ENCODE measurements around the gene LMOD1.
"Not testable (repeated sequence)": the region's sequence is repeated elsewhere in the genome, so short reads cannot be mapped to it uniquely, and the experiment has no call there.

LMOD1 gene

GRCh38 chr1:201914456-201915235 is 31.7 kb downstream of the LMOD1 start:
- no peak for DNase-seq (ENCODE audit: low read depth)

DNA sequence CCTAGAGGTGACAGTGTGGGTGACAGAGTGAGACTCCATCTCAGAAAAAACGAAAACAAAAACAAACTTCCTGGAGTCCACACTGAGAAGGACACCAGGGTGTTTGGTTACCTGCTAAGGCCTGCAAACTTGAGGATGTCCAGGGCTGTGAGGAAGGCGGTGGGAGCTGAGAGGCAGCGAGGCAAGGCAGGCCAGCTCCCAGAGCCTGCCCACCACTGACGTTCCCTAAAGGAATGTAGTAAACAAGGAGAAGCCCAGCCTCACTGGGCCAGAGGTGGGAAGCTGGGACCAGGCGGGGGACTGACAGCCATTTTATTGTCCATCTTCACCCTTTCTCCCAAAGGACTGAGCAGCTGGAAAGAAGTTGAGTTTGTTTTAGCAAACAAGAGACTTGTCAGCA is 33.5 kb downstream of the LMOD1 start:
- no peak for DNase-seq (ENCODE audit: low read depth)

DNA sequence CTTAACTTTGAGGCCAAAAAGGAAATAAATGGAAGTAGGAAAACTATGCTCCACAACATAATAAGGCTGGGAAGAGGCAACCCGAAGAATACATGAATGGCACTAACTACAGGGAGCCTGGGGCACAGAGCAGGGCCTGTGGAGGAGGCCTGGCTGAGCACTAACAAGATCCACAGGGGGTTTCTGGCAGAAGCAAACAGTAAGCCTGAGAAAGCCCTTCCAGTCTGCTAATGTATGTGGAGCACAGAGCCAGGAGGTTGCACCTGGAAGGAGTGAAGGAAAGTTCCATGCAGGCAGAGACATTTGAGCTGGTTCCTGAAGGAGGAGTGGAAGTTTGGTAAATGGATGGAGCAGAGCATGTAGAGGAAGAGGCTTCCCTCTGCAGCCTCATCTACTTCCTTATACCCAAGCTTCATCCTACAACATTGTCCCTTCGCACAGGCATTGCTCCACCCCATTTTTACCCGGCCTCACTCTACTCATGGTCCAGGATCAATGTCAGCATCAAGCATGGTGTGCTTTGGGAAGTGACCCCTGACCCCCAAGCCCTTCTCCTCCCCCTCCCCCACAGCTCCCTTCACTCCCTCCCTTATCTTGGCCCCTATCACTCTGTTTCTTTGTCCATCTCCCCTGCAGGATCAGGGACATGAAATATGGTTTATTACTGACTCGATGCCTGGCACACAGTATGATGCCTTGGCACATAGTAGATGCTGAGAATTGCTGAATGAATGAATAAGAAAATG is 34.3 kb downstream of the LMOD1 start:
- no peak for DNase-seq (ENCODE audit: low read depth)

GRCh38 chr1:201907621-201908020 is 38.7 kb downstream of the LMOD1 start:
- no peak for DNase-seq (ENCODE audit: low read depth)

DNA sequence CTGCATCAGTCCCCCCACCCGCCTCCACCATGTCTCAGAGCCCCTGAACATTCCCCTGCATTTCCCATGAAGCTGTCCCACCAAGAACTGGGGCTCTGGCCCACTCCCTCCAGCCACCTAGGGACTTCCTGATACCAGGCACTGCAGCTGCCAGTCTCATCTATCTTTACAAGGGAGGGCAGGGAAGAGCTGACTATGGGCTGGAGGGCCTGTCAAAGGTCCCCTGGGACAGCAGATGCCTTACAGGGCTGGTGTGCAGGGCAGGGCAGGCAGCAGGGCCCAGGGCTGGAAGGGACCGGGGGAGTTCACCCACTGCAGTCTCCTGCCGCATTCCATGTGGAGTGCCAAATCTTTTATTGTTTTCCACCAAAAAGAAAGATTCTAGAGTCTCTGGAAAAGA is 40.0 kb downstream of the LMOD1 start:
- no peak for DNase-seq (ENCODE audit: low read depth)

DNA sequence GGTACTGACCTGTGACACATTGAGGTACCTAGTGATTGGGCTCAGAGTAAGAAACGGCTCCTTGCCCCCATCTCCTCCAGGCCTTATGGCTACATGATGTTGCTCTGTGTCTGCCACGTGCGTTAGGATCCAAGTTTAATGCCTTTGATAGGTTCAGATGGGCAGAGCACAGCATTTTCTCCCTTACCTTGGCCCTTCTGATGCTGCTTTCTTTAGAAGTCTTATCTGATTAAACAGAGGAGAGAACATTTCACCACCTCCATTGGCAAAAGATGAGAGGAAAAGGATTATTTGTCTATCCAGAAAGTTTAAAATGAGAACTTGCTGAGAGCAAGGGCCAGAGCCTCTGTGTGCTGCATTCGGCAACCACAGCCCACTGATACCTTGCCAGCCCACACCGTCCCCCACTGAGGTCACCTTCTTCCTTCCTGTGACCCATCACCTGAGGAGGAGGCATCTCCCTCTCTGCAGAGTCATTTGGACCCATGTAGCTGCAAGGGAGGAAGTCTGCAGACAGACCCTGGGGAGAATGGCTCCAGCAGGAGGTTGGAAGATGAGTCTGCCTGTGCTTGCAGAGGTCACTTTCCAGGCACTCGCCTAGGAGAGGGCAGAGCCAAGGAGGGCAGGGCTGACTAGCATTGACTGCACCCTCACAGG is 41.0 kb downstream of the LMOD1 start:
- no peak for DNase-seq (ENCODE audit: low read depth)

GRCh38 chr1:201904579-201904978 is 41.8 kb downstream of the LMOD1 start:
- no peak for DNase-seq (ENCODE audit: low read depth)

GRCh38 chr1:201903135-201903534 is 43.2 kb downstream of the LMOD1 start:
- no peak for DNase-seq (ENCODE audit: low read depth)

- no peak for DNase-seq (ENCODE audit: low read depth)
Measured at GRCh38 chr1:201902198-201902597, 44.1 kb downstream of the LMOD1 start.

DNA sequence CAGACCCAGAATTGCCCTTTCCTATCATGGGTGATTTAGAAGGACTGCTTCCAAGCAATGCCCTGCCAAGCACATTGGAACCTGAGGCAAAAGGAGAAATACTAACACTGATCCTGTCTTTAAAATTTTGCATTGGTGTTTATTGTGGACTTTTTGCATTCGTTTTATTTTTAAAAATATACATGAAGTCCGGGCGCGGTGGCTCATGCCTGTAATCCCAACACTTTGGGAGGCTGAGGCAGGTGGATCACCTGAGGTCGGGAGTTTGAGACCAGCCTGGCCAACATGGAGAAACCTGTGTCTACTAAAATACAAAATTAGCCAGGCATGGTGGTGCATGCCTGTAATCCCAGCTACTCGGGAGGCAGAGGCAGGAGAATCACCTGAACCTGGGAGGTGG is 45.3 kb downstream of the LMOD1 start:
- DNase-seq (ENCODE audit: low read depth): not testable (repeated sequence)

DNA sequence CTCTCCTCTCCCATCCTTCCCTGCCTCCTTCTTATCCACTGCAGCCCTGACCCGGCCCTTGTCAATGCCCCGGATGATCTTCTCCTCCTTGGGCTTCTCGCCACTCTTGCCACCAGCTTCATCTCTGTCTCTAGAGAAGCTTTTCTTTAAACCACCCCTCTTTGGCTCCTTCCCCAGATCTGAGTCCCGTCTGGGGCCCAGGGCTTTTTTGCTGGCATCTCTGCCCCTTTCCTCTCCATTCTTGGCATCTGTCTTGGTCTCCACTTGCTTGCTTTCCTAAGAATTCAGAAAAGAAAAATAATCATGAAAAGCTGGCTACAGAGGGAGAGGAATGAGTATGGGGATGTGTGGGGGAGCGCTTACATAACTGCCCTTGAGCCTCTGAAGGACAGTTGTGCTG is 45.9 kb downstream of the LMOD1 start:
- DNase-seq (ENCODE audit: low read depth): no peak

GRCh38 chr1:201899683-201900429 is 46.5 kb downstream of the LMOD1 start:
- DNase-seq (ENCODE audit: low read depth): no peak

- no peak for DNase-seq (ENCODE audit: low read depth)
Measured at GRCh38 chr1:201898992-201899391, 47.4 kb downstream of the LMOD1 start.

- DNase-seq (ENCODE audit: low read depth): no peak
Measured at GRCh38 chr1:201898240-201898894, 48.0 kb downstream of the LMOD1 start.

GRCh38 chr1:201896951-201897391 is 49.4 kb downstream of the LMOD1 start:
- no peak for DNase-seq (ENCODE audit: low read depth)

- DNase-seq (ENCODE audit: low read depth): peak; percentile 78
Measured at GRCh38 chr1:201895913-201896807, 50.2 kb downstream of the LMOD1 start.

DNA sequence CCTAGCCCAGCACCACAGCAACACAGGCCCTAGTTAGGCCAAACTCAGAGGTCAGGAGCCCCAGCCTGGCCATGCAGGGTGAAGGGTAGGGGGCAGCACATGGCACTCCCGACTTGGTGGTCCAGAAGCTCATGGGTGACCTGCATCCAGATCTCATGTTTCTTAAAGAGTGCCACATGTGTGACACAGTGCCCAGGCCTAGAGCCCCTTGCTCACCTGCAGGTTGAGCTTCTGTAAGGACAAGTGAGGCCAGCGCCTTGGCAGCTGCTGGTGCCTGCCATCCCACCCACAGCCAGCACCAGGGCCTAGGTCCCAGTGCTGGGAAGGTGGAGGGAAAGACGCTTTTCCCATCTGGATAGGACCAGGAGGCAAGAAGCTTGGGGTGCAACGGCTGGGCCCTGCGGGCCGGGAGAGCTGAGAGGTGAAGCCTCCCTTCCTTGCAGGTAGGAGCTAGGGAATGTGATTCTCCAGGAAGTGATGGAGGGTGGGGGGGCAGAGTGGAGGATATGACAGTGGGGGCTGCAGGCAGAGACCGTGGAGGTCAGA is 51.2 kb downstream of the LMOD1 start:
- no peak for DNase-seq (ENCODE audit: low read depth)

DNA sequence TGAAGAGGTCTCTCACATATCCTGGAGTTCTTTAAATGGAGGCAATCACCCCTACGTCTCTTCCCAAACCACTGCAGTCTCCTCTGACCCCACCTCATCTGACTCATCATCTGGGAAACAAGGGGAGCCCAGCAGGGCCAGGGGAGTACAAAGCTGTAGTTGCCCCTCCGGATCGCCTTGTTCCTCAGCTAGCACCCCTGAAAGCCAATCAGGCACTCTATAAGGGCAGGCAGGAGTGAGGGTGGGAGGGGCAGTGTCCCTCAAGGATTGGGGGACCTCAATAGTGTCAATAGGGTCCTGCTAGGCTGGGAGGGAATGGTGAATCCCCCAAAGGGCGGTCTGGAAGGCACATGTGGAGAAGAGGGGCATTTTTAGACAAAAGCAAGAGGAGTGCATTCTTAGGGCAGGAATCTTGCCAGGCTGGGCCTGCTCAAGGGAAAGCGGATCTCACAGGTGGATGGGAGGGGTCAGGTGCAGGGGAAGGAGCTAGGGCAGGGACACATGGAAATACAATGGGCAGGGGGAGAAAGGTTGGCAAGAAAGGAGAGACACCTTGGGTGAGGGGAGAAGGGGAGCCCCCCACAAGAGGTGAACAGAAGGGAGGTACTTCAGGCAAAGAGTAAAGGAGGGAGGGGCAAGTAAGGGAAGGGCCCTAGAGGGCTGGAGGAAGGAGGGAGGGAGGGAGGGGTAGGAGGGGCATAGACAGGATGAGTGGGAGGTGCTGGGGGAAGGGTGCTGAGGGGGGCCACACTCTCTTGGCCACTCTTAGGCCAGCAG is 51.8 kb downstream of the LMOD1 start:
- DNase-seq (ENCODE audit: low read depth): no peak

- no peak for DNase-seq (ENCODE audit: low read depth)
Measured at GRCh38 chr1:201893431-201893830, 52.9 kb downstream of the LMOD1 start.

GRCh38 chr1:201892211-201892610 is 54.1 kb downstream of the LMOD1 start:
- no peak for DNase-seq (ENCODE audit: low read depth)

All from stimulated activated CD8-positive, alpha-beta memory T cell treated with anti-CD3 and anti-CD28 coated beads, Interleukin-4, amount 100 ng/mL, for 24 hours (primary cell).